Measurements from ENCODE around the gene ATG16L2. TPM values are rescaled to one million over a fixed set of nuclear protein-coding genes. Genes with fewer than 3 reads are reported as not detected.

ATG16L2 gene
- total and polyA plus RNA-seq, 9 of the 15 experiments (the other 6 are each of a cell fraction or from before 2014, with no cell fraction given): 0.18 to 11.2 (median 6.2) TPM

DNA sequence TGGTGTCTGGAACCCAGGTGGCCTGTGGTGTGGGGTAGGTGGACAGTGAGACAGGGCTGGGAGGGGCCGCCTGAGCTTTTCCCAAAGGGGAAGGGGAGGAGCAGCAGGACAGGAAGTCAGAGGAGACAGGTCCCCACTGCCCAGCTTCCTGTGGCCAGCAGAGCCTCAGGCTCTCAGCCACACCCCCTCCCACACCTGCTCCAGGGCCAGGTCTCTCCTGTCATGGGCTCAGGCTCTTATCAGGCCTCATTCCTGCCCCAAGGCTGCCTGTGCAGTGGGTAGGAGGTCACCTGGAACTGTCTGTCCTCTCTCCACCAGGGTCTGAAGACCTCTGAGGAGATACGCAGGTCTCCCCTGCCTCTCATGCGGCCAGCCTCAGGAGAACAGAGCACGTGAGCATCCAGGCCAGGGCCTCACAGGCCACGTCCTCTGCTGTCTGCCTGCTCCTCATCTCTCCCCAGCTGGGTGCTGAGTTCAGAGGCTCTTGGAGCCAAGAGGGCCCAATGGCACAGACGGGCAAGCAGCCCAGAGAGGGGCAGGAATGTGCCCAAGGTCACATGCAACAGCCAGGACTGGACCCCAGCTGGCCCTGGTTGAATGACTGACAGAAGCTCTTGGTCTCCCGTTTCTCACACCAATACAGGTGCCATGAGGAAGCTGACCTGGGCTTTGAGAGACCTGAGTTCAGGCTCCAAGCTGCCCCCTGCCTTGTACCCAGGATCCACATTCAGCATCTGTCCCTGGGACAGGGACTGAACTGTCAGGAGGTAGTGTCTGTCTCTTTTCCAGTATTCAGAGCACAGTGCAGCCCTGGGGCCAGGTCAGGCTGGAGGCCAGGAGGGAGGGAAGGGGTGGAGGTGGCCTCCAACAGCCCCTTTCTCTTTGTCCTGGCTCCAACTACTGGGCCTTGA is 37.1 kb upstream of the ATG16L2 start (continued):
- TF ChIP-seq, protein P1, sequence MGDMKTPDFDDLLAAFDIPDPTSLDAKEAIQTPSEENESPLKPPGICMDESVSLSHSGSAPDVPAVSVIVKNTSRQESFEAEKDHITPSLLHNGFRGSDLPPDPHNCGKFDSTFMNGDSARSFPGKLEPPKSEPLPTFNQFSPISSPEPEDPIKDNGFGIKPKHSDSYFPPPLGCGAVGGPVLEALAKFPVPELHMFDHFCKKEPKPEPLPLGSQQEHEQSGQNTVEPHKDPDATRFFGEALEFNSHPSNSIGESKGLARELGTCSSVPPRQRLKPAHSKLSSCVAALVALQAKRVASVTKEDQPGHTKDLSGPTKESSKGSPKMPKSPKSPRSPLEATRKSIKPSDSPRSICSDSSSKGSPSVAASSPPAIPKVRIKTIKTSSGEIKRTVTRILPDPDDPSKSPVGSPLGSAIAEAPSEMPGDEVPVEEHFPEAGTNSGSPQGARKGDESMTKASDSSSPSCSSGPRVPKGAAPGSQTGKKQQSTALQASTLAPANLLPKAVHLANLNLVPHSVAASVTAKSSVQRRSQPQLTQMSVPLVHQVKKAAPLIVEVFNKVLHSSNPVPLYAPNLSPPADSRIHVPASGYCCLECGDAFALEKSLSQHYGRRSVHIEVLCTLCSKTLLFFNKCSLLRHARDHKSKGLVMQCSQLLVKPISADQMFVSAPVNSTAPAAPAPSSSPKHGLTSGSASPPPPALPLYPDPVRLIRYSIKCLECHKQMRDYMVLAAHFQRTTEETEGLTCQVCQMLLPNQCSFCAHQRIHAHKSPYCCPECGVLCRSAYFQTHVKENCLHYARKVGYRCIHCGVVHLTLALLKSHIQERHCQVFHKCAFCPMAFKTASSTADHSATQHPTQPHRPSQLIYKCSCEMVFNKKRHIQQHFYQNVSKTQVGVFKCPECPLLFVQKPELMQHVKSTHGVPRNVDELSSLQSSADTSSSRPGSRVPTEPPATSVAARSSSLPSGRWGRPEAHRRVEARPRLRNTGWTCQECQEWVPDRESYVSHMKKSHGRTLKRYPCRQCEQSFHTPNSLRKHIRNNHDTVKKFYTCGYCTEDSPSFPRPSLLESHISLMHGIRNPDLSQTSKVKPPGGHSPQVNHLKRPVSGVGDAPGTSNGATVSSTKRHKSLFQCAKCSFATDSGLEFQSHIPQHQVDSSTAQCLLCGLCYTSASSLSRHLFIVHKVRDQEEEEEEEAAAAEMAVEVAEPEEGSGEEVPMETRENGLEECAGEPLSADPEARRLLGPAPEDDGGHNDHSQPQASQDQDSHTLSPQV (IDR thresholded peaks at IDR 0.05): peak; percentile 78
- TF ChIP-seq TCF3 (CRISPR knock-in tag; IDR thresholded peaks at IDR 0.05) (no peak), MTF1 (CRISPR knock-in tag; IDR thresholded peaks at IDR 0.05; ENCODE audit: borderline replicate concordance) (no peak), L3MBTL2 (IDR thresholded peaks at IDR 0.05) (peak; percentile 66), SPI1 (IDR thresholded peaks at IDR 0.05; ENCODE audit: borderline replicate concordance, low read depth, low read length) (peak; percentile 76), NFE2 (IDR thresholded peaks at IDR 0.05; ENCODE audit: low read depth) (no peak), MAZ (CRISPR knock-in tag; conservative IDR thresholded peaks at IDR 0.05 in 1 of 2, IDR thresholded peaks at IDR 0.05 in 1 of 2) (peak; percentile 25 to 62; a peak in 3 of 4 replicates), CSDE1 (IDR thresholded peaks at IDR 0.05) (no peak), HDAC2 (IDR thresholded peaks at IDR 0.05) (no peak), KLF16 (IDR thresholded peaks at IDR 0.05) (no peak), GATA2 (CRISPR knock-in tag; IDR thresholded peaks at IDR 0.05) (no peak), SAP30 (IDR thresholded peaks at IDR 0.05; ENCODE audit: borderline replicate concordance, insufficient read depth, low read depth, low read length, poor library complexity, severe bottlenecking) (peak; percentile 30), SMARCA4 (IDR thresholded peaks at IDR 0.05) (no peak), ZNF75A (CRISPR knock-in tag; IDR thresholded peaks at IDR 0.05) (no peak), RFX1 (IDR thresholded peaks at IDR 0.05) (no peak), MTA2 (IDR thresholded peaks at IDR 0.05; ENCODE audit: low read depth) (no peak), NRF1 (conservative IDR thresholded peaks at IDR 0.05 in 1 of 2, IDR thresholded peaks at IDR 0.05 in 1 of 2) (no peak; a peak in 1 of 4 replicates), MXI1 (IDR thresholded peaks at IDR 0.05; ENCODE audit: low read depth, low read length) (peak; percentile 59; the same call in 1 of the 2 replicates), ARNT (IDR thresholded peaks at IDR 0.05) (no peak), ZFP30 (CRISPR knock-in tag; IDR thresholded peaks at IDR 0.05; ENCODE audit: borderline replicate concordance) (no peak)
- TF ChIP-seq, protein P2, sequence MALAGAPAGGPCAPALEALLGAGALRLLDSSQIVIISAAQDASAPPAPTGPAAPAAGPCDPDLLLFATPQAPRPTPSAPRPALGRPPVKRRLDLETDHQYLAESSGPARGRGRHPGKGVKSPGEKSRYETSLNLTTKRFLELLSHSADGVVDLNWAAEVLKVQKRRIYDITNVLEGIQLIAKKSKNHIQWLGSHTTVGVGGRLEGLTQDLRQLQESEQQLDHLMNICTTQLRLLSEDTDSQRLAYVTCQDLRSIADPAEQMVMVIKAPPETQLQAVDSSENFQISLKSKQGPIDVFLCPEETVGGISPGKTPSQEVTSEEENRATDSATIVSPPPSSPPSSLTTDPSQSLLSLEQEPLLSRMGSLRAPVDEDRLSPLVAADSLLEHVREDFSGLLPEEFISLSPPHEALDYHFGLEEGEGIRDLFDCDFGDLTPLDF (CRISPR knock-in tag; IDR thresholded peaks at IDR 0.05): no peak
- TF ChIP-seq, protein P3, sequence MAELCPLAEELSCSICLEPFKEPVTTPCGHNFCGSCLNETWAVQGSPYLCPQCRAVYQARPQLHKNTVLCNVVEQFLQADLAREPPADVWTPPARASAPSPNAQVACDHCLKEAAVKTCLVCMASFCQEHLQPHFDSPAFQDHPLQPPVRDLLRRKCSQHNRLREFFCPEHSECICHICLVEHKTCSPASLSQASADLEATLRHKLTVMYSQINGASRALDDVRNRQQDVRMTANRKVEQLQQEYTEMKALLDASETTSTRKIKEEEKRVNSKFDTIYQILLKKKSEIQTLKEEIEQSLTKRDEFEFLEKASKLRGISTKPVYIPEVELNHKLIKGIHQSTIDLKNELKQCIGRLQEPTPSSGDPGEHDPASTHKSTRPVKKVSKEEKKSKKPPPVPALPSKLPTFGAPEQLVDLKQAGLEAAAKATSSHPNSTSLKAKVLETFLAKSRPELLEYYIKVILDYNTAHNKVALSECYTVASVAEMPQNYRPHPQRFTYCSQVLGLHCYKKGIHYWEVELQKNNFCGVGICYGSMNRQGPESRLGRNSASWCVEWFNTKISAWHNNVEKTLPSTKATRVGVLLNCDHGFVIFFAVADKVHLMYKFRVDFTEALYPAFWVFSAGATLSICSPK (IDR thresholded peaks at IDR 0.05; ENCODE audit: borderline replicate concordance): no peak

Data from K562 (cell line).